Trophoblast cell (in vitro differentiated cells and primary cell): Measurements from ENCODE around the gene KIR3DL1.
"Not testable (repeated sequence)": the region's sequence is repeated elsewhere in the genome, so short reads cannot be mapped to it uniquely, and the experiment has no call there.

Experiments used
- DNase-seq, 2 donors: peaks; one replicate each; pipeline ENCODE4 v3.0.0-alpha.2; 2016
- H2AFZ ChIP-seq: 2 replicates; pipeline ENCODE4 v1.6.1; 2013; ENCODE audit warnings: low read length, moderate library complexity, mild to moderate bottlenecking; ENCODE audit not compliant: insufficient read depth, poor library complexity
- H2AK5ac ChIP-seq: 2 replicates; pipeline ENCODE4 v1.6.1; 2013; ENCODE audit warnings: mild to moderate bottlenecking, low read length
- H2BK120ac ChIP-seq: 2 replicates; pipeline ENCODE4 v1.6.1; 2013; ENCODE audit warnings: low read length, mild to moderate bottlenecking, moderate library complexity; ENCODE audit not compliant: insufficient read depth, poor library complexity
- H2BK12ac ChIP-seq: 2 replicates; pipeline ENCODE4 v1.6.1; 2013; ENCODE audit warnings: mild to moderate bottlenecking, low read length, moderate library complexity
- H2BK5ac ChIP-seq: 2 replicates; pipeline ENCODE4 v1.6.1; 2013; ENCODE audit warnings: low read length, low read depth, moderate library complexity, mild to moderate bottlenecking; ENCODE audit not compliant: poor library complexity
- H3K14ac ChIP-seq: 2 replicates; pipeline ENCODE4 v1.6.1; 2013; ENCODE audit warnings: mild to moderate bottlenecking, low read length
- H3K18ac ChIP-seq: 2 replicates; pipeline ENCODE4 v1.6.1; 2013; ENCODE audit warnings: mild to moderate bottlenecking, low read length
- H3K23ac ChIP-seq: 2 replicates; pipeline ENCODE4 v1.6.1; 2013; ENCODE audit warnings: low read length
- H3K27ac ChIP-seq: 2 replicates; pipeline ENCODE4 v1.5.1; 2013; ENCODE audit warnings: low read depth, mild to moderate bottlenecking, inconsistent platforms, low read length, moderate library complexity
- H3K27me3 ChIP-seq: 2 replicates; pipeline ENCODE4 v1.6.1; 2013; ENCODE audit warnings: inconsistent platforms, mild to moderate bottlenecking, low read length, moderate library complexity; ENCODE audit not compliant: insufficient read depth
- H3K36me3 ChIP-seq, 2 experiments: 1 replicate in 1 of 2; 2 replicates in 1 of 2; pipeline ENCODE4 v1.6.1; 2013; ENCODE audit warnings: low read length in 2 of 2, mild to moderate bottlenecking in 2 of 2, moderate library complexity in 1 of 2; ENCODE audit not compliant: insufficient read depth in 2 of 2, control insufficient read depth in 1 of 2
- H3K4ac ChIP-seq: 2 replicates; pipeline ENCODE4 v1.6.1; 2013; ENCODE audit warnings: low read depth, mild to moderate bottlenecking, low read length, moderate library complexity
- H3K4me1 ChIP-seq, 2 experiments: 1 replicate in 1 of 2; 2 replicates in 1 of 2; pipeline ENCODE4 v1.6.1; 2013; ENCODE audit warnings: low read length in 2 of 2, mild to moderate bottlenecking in 2 of 2, moderate library complexity in 1 of 2; ENCODE audit not compliant: insufficient read depth in 2 of 2, control insufficient read depth in 1 of 2
- H3K4me2 ChIP-seq: 2 replicates; pipeline ENCODE4 v1.6.1; 2013; ENCODE audit warnings: inconsistent platforms, mild to moderate bottlenecking, low read length, moderate library complexity
- H3K4me3 ChIP-seq: 2 replicates; pipeline ENCODE4 v1.5.1; 2013; ENCODE audit warnings: mild to moderate bottlenecking, low read depth, low read length, inconsistent platforms
- H3K79me1 ChIP-seq: one replicate; pipeline ENCODE4 v1.6.1; 2013; ENCODE audit warnings: low read length
- H3K79me2 ChIP-seq: 2 replicates; pipeline ENCODE4 v1.6.1; 2013; ENCODE audit warnings: low read length, mild to moderate bottlenecking; ENCODE audit not compliant: control insufficient read depth, insufficient read depth, poor library complexity
- H3K9ac ChIP-seq: 2 replicates; pipeline ENCODE4 v1.6.1; 2013; ENCODE audit warnings: mild to moderate bottlenecking, low read length
- H3K9me3 ChIP-seq: 2 replicates; pipeline ENCODE4 v1.6.1; 2013; ENCODE audit warnings: low read depth, mild to moderate bottlenecking, control low read depth, inconsistent platforms, low read length; ENCODE audit not compliant: insufficient read depth
- H4K12ac ChIP-seq: 2 replicates; pipeline ENCODE4 v1.6.1; 2013; ENCODE audit warnings: low read depth, mild to moderate bottlenecking, low read length, moderate library complexity
- H4K8ac ChIP-seq: 2 replicates; pipeline ENCODE4 v1.6.1; 2013; ENCODE audit warnings: low read depth, mild to moderate bottlenecking, low read length, moderate library complexity
- H4K91ac ChIP-seq: one replicate; pipeline ENCODE4 v1.6.1; 2013; ENCODE audit warnings: low read depth, mild to moderate bottlenecking, low read length, moderate library complexity
- WGBS: extraction: QIAGEN DNeasy Blood & Tissue Kit; methylation state at CpG from one replicate; pipeline ENCODE4 v1.1.7; 2013; ENCODE audit warnings: missing lambda C conversion rate; ENCODE audit not compliant: insufficient read length, insufficient coverage; ENCODE audit errors: extremely low coverage; 5-methylcytosine and 5-hydroxymethylcytosine counted together

Gene KIR3DL1

GRCh38 chr19:54806516-54806838 is 9.8 kb upstream of the KIR3DL1 start:
- Histone ChIP-seq H3K27ac (no peak overlapping the region), H4K91ac (no peak overlapping the region), H3K18ac (no peak overlapping the region), H2AK5ac (no peak overlapping the region), H3K36me3 (no peaks in the 10 kb centered on the region), H2AFZ (no peak overlapping the region), H3K27me3 (no peaks in the 10 kb centered on the region), H3K4ac (no peak overlapping the region), H3K23ac (no peak overlapping the region), H3K9ac (no peak overlapping the region), H4K8ac (no peak overlapping the region), H2BK5ac (no peak overlapping the region), H3K79me2 (no peaks in the 10 kb centered on the region), H3K4me1 (no peaks in the 10 kb centered on the region), H2BK120ac (no peak overlapping the region), H2BK12ac (no peak overlapping the region), H3K4me3 (no peak overlapping the region), H3K9me3 (peaks cover 37% of the 10 kb centered on the region), H3K79me1 (no peaks in the 10 kb centered on the region), H4K12ac (no peak overlapping the region), H3K14ac (no peak overlapping the region), H3K4me2 (no peak overlapping the region)
- no peak for DNase-seq
- WGBS, result no CpG with 5 or more reads among the region's 2 CpGs

- not testable (repeated sequence) for H3K4ac ChIP-seq, H2AFZ ChIP-seq, H4K8ac ChIP-seq, H4K91ac ChIP-seq, H2BK5ac ChIP-seq, H3K23ac ChIP-seq, H3K36me3 ChIP-seq, H3K27ac ChIP-seq, H3K4me3 ChIP-seq, H3K4me1 ChIP-seq, H3K9ac ChIP-seq, H3K79me2 ChIP-seq, H3K4me2 ChIP-seq, H3K79me1 ChIP-seq, H2BK120ac ChIP-seq, H4K12ac ChIP-seq, H3K27me3 ChIP-seq, DNase-seq, H3K14ac ChIP-seq, H3K18ac ChIP-seq, H2AK5ac ChIP-seq, H2BK12ac ChIP-seq
- H3K9me3 ChIP-seq, result peaks cover 51% of the 10 kb centered on the region
- no CpG with 5 or more reads among the region's 3 CpGs for WGBS
Measured at GRCh38 chr19:54814571-54814970, 1.7 kb upstream of the KIR3DL1 start.

- no peak overlapping the region for H3K27ac ChIP-seq
- no peak overlapping the region for H2BK5ac ChIP-seq
- no peak overlapping the region for H2AFZ ChIP-seq
- H4K91ac ChIP-seq, result no peak overlapping the region
- H3K36me3 ChIP-seq, result no peaks in the 10 kb centered on the region
- no CpG with 5 or more reads among the region's 15 CpGs for WGBS
- no peak overlapping the region for H4K12ac ChIP-seq
- H3K9me3 ChIP-seq, result peaks cover 56% of the 10 kb centered on the region
- H3K4me3 ChIP-seq, result no peak overlapping the region
- H3K4me2 ChIP-seq, result no peak overlapping the region
- no peaks in the 10 kb centered on the region for H3K27me3 ChIP-seq
- H2AK5ac ChIP-seq, result no peak overlapping the region
- H3K14ac ChIP-seq, result no peak overlapping the region
- H2BK12ac ChIP-seq, result no peak overlapping the region
- H3K4ac ChIP-seq, result no peak overlapping the region
- H3K79me2 ChIP-seq, result no peaks in the 10 kb centered on the region
- H3K79me1 ChIP-seq, result no peaks in the 10 kb centered on the region
- H2BK120ac ChIP-seq, result no peak overlapping the region
- no peak overlapping the region for H3K9ac ChIP-seq
- no peak overlapping the region for H4K8ac ChIP-seq
- no peaks in the 10 kb centered on the region for H3K4me1 ChIP-seq
- no peak for DNase-seq
- H3K23ac ChIP-seq, result no peak overlapping the region
- H3K18ac ChIP-seq, result no peak overlapping the region
Measured at GRCh38 chr19:54817670-54818536, 1.6 kb downstream of the KIR3DL1 start.

GRCh38 chr19:54824416-54824815 is 8.1 kb downstream of the KIR3DL1 start:
- not testable (repeated sequence) for H3K4me1 ChIP-seq, H3K27me3 ChIP-seq, H3K4me2 ChIP-seq, H3K4ac ChIP-seq, H3K36me3 ChIP-seq, H4K12ac ChIP-seq, DNase-seq, H4K91ac ChIP-seq, H3K14ac ChIP-seq, H3K23ac ChIP-seq, H3K79me1 ChIP-seq, H4K8ac ChIP-seq, H3K27ac ChIP-seq, H3K79me2 ChIP-seq, H3K18ac ChIP-seq, H3K4me3 ChIP-seq, H2BK12ac ChIP-seq, H2AFZ ChIP-seq, H2BK5ac ChIP-seq, H3K9ac ChIP-seq, H2AK5ac ChIP-seq, H2BK120ac ChIP-seq
- WGBS, result no CpG with 5 or more reads among the region's 4 CpGs
- peaks cover 14% of the 10 kb centered on the region for H3K9me3 ChIP-seq
